Thymus (tissue), 11 donors: ENCODE results near the gene CNOT2. TPM values are rescaled to one million over a fixed set of nuclear protein-coding genes. Genes with fewer than 3 reads are reported as not detected.

ENCODE experiments used
- DNase-seq, 9 donors: peaks; one replicate each; pipeline ENCODE4 v3.0.0-alpha.2; 2013; ENCODE audit warnings: low spot score in 9 of 9, low read depth in 6 of 9, missing footprints in 1 of 9
- H3K27ac ChIP-seq, 2 donors: one replicate each; pipeline ENCODE4 v1.5.1; 2013; ENCODE audit warnings: control low read depth in 1 of 2, low read depth in 1 of 2, low read length in 1 of 2, mild to moderate bottlenecking in 1 of 2, moderate library complexity in 1 of 2
- H3K27me3 ChIP-seq, 2 donors: one replicate each; pipeline ENCODE4 v1.5.1; 2013; ENCODE audit warnings: low read length in 1 of 2; ENCODE audit not compliant: control insufficient read depth in 2 of 2, insufficient read depth in 1 of 2
- H3K36me3 ChIP-seq, 2 donors: one replicate each; pipeline ENCODE4 v1.5.1; 2013; ENCODE audit warnings: low read length in 1 of 2, mild to moderate bottlenecking in 1 of 2, moderate library complexity in 1 of 2; ENCODE audit not compliant: control insufficient read depth in 2 of 2, insufficient read depth in 2 of 2
- H3K4me1 ChIP-seq, 2 donors: one replicate each; pipeline ENCODE4 v1.5.1; 2013; ENCODE audit warnings: low read length in 2 of 2; ENCODE audit not compliant: control insufficient read depth in 2 of 2, insufficient read depth in 2 of 2
- H3K4me3 ChIP-seq, 2 donors: one replicate each; pipeline ENCODE4 v1.5.1; 2013; ENCODE audit warnings: low read length in 2 of 2, control low read depth in 1 of 2, mild to moderate bottlenecking in 1 of 2
- H3K9me3 ChIP-seq, 2 donors: one replicate each; pipeline ENCODE4 v1.5.1; 2013; ENCODE audit warnings: low read length in 1 of 2, mild to moderate bottlenecking in 1 of 2; ENCODE audit not compliant: control insufficient read depth in 2 of 2, insufficient read depth in 1 of 2
- whole genome bisulfite sequencing: extraction: QIAGEN DNeasy Blood & Tissue Kit; methylation state at CpG from one replicate; pipeline ENCODE4 v1.1.7; 2013; 5-methylcytosine and 5-hydroxymethylcytosine counted together
- polyA plus RNA-seq: library from polyadenylated mRNA; stranded (reverse); fragments of 200-250 nt; gene quantifications from one replicate; pipeline ENCODE4 v1.2.3, GENCODE V29; 2013
- total RNA-seq: library from RNA; stranded (reverse); fragments of 120-200 nt; gene quantifications from one replicate; pipeline ENCODE4 v1.2.4, GENCODE V29; 2013
- donor health status: healthy.

CNOT2 gene
- total and polyA plus RNA-seq, 2 donors = 54.6 to 124 TPM

DNA sequence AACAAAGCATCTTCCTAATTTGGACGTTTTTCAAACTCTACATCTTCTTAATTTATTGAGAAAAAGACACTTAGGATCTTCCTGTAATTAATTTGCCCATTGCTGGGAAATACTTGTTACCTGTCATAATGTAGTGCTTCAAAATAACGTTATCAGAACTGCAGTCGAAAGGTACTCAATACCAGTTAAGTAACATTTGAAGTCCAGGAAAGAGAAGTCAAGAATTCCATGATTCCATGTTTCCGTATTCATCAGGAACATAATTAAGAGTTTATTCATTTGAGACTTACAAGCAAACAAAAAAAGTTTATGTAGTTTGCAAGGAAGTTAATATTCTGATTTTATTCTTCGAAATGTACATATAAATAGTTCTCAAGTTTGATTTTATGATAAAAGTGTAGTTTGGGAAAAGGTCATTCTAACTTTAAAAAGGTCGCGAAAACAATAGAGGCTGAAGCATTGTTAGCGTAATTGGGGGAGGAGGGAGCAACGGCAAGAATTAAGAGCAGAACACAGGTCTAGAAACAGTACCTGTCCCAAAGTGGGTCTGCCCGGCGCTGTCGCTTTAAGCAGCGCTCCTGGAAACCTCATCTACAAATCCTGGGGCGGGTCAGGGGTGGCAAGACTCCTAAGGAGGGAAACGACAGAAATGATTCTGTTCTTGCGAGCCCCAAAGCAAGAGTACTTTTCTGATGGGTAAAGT, 121.6 kb downstream of the CNOT2 start:
- Histone ChIP-seq H3K4me3 (peak overlapping the region in 1 of 2 donors; percentile 87), H3K9me3 (no peaks in the 10 kb centered on the region), H3K4me1 (peaks cover 5 to 18% of the 10 kb centered on the region in 2 donors), H3K36me3 (no peaks in the 10 kb centered on the region), H3K27ac (no peak overlapping the region), H3K27me3 (peaks cover 11 to 32% of the 10 kb centered on the region in 2 donors)
- WGBS = 23% methylated on average over 16 of the region's 16 CpGs
- peak in 2 of 9 donors; percentile 2 for DNase-seq

DNA sequence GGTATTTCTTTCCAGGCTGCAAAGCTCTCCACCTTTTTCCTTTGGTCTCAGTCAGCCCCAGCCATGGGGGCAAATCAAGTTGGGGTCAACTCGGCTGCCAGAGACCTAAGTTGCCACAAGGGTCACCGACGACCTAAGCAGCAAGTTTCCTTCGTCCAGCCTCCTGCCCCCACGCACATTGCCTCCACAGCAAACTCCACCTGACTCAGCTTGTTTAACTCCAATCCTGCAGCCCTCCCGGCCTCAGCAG, 122.1 kb downstream of the CNOT2 start:
- no peaks in the 10 kb centered on the region for H3K9me3 ChIP-seq
- DNase-seq = peak in 2 of 9 donors; percentile 4 to 13
- H3K36me3 ChIP-seq = no peaks in the 10 kb centered on the region
- peak overlapping the region; percentile 55 to 87 for H3K4me3 ChIP-seq
- H3K27me3 ChIP-seq = peaks cover 11 to 32% of the 10 kb centered on the region in 2 donors
- 0% methylated on average over 6 of the region's 6 CpGs for WGBS
- H3K4me1 ChIP-seq = peaks cover 5 to 18% of the 10 kb centered on the region in 2 donors
- H3K27ac ChIP-seq = no peak overlapping the region

DNA sequence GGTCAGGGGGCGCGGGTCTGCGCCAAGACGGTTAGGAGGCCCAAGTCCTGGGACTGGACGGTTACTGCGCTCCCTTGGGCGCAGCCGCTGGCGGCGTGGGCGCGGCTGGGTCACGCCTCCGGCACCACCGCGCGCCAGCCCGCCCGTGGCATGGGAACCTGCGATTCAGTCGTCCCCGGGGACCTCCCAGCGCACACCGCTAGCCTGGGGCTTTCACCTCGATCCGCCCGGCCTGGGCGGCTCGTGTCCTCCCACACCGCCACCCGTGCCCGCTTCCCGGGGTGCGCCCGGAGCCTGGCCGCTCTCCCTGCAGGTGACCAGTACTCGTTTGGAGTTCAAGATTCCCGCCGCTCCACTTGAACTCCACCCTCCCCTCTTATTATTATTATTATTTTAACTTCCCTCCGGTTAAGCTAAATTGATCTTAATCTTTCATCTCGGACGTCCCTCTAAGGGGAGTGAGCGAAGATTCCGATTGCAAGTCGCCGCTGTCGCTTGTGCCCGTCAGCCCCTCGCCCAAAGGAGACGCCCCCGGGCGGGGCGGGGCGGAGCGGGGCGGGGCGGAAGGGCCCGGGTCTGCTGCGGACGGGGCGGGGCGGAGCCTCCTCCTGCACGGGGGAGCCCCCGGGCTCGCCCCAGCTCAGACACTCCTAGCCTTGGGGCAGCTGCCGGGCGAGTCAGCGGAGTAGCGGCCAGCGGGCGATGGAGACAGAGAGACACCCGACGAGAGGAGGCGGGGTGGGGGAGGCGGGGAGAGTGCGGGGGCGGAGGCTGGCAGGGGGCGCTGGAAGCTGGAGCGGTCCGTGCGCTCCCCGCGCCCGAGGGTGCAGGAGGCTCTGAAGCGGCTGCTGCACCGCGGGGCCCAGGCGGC, 122.7 kb downstream of the CNOT2 start, which contains the start of gene KCNMB4:
Gene KCNMB4, plus strand, starts transcription at position 643 of the 871 bp plus-strand sequence. CDS start 445 bp downstream, outside the sequence.
- no peaks in the 10 kb centered on the region for H3K36me3 ChIP-seq
- WGBS = under 1% methylated on average over 88 of the region's 88 CpGs
- peak within 1 kb of the TSS; percentile 74 to 83 for H3K27ac ChIP-seq
- peak in 8 of 9 donors; percentile 37 to 84 (median 66) for DNase-seq
- H3K4me3 ChIP-seq = peak within 1 kb of the TSS; percentile 80 to 87
- H3K9me3 ChIP-seq = no peaks in the 10 kb centered on the region
- peaks cover 5 to 18% of the 10 kb centered on the region in 2 donors for H3K4me1 ChIP-seq
- H3K27me3 ChIP-seq = peaks cover 11 to 32% of the 10 kb centered on the region in 2 donors

DNA sequence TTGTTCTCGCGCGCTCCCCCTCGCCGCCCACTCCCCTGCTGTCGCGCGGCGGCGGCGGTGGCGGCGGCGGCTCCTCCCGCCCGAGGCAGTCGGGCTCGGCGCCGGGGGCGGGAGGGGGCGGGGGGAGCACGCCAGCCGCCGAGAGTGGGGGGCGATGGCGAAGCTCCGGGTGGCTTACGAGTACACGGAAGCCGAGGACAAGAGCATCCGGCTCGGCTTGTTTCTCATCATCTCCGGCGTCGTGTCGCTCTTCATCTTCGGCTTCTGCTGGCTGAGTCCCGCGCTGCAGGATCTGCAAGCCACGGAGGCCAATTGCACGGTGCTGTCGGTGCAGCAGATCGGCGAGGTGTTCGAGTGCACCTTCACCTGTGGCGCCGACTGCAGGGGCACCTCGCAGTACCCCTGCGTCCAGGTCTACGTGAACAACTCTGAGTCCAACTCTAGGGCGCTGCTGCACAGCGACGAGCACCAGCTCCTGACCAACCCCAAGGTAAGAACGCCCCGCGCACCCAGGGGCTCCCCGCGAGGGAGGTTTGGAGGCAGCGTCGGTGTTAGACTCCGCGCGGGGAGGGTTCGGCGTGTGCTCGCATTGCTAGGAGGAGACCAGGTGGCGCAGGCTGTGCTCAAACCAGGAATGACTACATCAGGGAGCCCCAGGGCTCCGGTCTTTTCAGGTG, 123.5 kb downstream of the CNOT2 start:
- DNase-seq = peak; percentile 42 to 86 (median 61)
- peak overlapping the region; percentile 74 to 83 for H3K27ac ChIP-seq
- under 1% methylated on average over 69 of the region's 69 CpGs for WGBS
- H3K27me3 ChIP-seq = peaks cover 11 to 32% of the 10 kb centered on the region in 2 donors
- H3K4me1 ChIP-seq = peaks cover 5 to 18% of the 10 kb centered on the region in 2 donors
- no peaks in the 10 kb centered on the region for H3K9me3 ChIP-seq
- H3K4me3 ChIP-seq = peak overlapping the region; percentile 80 to 87
- H3K36me3 ChIP-seq = no peaks in the 10 kb centered on the region

DNA sequence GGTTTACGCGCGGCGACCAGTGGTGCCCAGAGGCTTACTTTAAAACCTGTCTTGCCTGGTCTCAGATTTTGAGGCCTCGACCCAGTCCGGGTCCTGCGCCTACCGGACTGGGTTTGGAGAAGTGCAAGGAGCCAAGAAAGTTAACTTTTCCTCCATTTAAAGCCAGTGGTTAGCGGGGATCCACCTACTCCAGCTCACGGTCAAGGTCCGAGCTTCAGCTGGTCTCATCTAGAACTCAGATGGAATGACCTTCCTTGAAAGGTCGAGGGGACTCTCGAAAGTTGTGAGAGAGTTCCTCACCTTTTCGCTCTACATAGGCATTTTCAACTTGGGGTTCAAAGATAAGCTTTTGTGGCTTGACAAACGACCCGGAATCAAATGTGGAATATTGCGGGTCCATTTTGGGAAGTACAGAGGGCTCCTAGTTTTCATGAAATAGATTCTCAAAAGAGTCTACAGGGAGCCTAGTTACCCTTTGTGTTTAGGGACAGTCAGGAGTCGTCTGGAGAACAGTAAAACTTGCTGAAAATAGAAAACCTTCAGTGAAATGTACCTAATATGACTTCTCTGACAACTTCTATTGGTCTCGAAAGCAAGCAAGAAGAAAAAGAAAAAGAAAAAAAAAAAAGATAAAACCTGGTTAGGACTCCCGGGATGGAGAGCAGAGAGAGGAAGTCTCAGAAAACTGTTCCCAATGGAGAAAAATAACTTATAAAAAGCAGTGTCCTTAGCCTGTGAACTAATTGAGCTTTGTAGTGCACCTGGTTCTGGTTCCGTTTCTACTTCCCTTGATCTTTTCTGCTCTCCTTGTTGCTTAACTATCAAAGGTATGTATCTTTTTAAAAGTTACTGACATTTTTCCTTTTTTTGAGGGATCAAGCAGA, 124.3 kb downstream of the CNOT2 start:
- 16% methylated on average over 21 of the region's 21 CpGs for WGBS
- Histone ChIP-seq H3K9me3 (no peaks in the 10 kb centered on the region), H3K4me3 (peak overlapping the region; percentile 80 to 87), H3K27me3 (peaks cover 11 to 32% of the 10 kb centered on the region in 2 donors), H3K27ac (peak overlapping the region in 1 of 2 donors; percentile 83), H3K36me3 (no peaks in the 10 kb centered on the region), H3K4me1 (peaks cover 6 to 18% of the 10 kb centered on the region in 2 donors)
- peak in 2 of 9 donors; percentile 2 to 33 for DNase-seq

DNA sequence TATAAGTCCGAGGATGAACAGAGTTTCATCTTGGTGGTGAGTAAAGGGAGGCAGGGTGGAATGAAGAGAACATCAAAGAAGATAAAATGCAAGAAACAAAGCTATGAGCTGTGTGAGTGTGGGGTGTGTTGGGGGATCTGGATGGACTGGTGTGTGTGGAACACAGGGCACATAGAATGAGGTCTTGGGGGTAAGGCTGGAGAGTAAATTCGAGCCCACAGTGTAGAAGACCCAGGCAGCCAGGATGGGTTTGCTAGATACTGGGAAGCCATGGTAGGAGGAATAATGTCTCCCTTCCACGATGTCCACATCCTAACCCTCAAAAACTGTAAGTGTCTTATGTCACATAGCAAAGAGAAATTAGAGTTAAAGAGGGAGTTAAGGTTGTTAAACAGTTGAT, 129.6 kb downstream of the CNOT2 start:
- Histone ChIP-seq H3K4me3 (no peak overlapping the region), H3K27me3 (no peaks in the 10 kb centered on the region), H3K36me3 (no peaks in the 10 kb centered on the region), H3K9me3 (no peaks in the 10 kb centered on the region), H3K4me1 (peaks cover 0 to 3% of the 10 kb centered on the region in 2 donors), H3K27ac (no peak overlapping the region)
- 96% methylated on average over 3 of the region's 3 CpGs for WGBS
- DNase-seq = no peak

DNA sequence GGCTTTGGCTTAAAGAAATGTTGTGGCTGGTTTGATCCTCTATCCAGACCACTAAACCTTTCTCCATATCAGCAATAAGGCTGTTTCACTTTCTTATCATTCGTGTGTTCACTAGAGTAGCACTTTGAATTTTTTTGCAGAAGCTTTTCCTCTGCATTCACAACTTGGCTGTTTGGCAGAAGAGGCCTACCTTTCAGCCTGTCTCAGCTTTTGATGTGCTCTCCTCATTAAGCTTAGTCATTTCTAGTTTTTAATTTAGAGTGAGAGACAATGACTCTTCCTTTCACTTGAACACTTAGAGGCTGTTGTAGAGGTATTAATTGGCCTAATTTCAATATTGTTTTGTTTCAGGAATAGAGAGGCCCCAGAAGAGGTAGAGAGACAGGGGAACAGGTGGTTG, 136.6 kb downstream of the CNOT2 start:
- no peaks in the 10 kb centered on the region for H3K9me3 ChIP-seq
- H3K27ac ChIP-seq = no peak overlapping the region
- WGBS = 79% methylated on average over 1 of the region's 1 CpG
- no peak for DNase-seq
- H3K36me3 ChIP-seq = no peaks in the 10 kb centered on the region
- no peaks in the 10 kb centered on the region for H3K27me3 ChIP-seq
- H3K4me3 ChIP-seq = no peak overlapping the region
- H3K4me1 ChIP-seq = no peaks in the 10 kb centered on the region

DNA sequence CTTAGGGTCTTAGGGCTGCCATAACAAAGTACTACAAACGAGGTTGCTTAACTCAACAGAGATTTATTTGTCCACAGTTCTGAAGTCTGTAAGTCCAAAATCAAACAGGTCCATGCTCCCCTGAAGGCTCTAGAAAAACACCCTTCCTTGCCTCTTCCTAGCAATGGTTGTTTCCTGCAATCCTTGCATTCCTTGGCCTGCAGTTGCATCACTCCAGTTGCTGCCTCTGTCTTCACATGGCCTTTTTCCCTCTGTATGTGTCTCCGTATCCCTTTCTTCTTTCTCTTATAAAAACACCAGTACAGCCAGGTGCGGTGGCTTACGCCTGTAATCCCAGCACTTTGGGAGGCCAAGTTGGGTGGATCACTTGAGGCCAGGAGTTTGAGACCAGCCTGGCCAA, 140.3 kb downstream of the CNOT2 start:
- no peaks in the 10 kb centered on the region for H3K9me3 ChIP-seq
- H3K27ac ChIP-seq = no peak overlapping the region
- no peaks in the 10 kb centered on the region for H3K27me3 ChIP-seq
- WGBS = 95% methylated on average over 4 of the region's 4 CpGs
- no peaks in the 10 kb centered on the region for H3K4me1 ChIP-seq
- H3K36me3 ChIP-seq = no peaks in the 10 kb centered on the region
- DNase-seq = no peak
- no peak overlapping the region for H3K4me3 ChIP-seq
